ENCODE results near the gene SLAIN1.
"Not testable (repeated sequence)": the region's sequence is repeated elsewhere in the genome, so short reads cannot be mapped to it uniquely, and the experiment has no call there.

Gene SLAIN1

GRCh38 chr13:77697217-77698103 is at the start of gene SLAIN1:
TSS of gene SLAIN1 (plus strand) at chr13:77697687. CDS start at chr13:77697914, 227 bp downstream.
- DNase-seq = peak; percentile 79

- no peak for DNase-seq
Observed at GRCh38 chr13:77650409-77650808, 47.1 kb upstream of the SLAIN1 start.

- no peak for DNase-seq
Observed at GRCh38 chr13:77653301-77653700, 44.2 kb upstream of the SLAIN1 start.

- not testable (repeated sequence) for DNase-seq
Observed at GRCh38 chr13:77660016-77660415, 37.5 kb upstream of the SLAIN1 start.

- no peak for DNase-seq
Observed at GRCh38 chr13:77660841-77661250, 36.6 kb upstream of the SLAIN1 start.

GRCh38 chr13:77662301-77662700 is 35.2 kb upstream of the SLAIN1 start:
- not testable (repeated sequence) for DNase-seq

- not testable (repeated sequence) for DNase-seq
Observed at GRCh38 chr13:77662831-77663230, 34.7 kb upstream of the SLAIN1 start.

GRCh38 chr13:77674852-77675251 is 22.6 kb upstream of the SLAIN1 start:
- DNase-seq = no peak

- DNase-seq = no peak
Observed at GRCh38 chr13:77678691-77679235, 18.7 kb upstream of the SLAIN1 start.

GRCh38 chr13:77687799-77688198 is 9.7 kb upstream of the SLAIN1 start:
- DNase-seq = no peak

- no peak for DNase-seq
Observed at GRCh38 chr13:77691871-77692270, 5.6 kb upstream of the SLAIN1 start.

GRCh38 chr13:77692746-77693448 is 4.6 kb upstream of the SLAIN1 start:
- DNase-seq = no peak

GRCh38 chr13:77693449-77693940 is 4.0 kb upstream of the SLAIN1 start:
- no peak for DNase-seq

- no peak for DNase-seq
Observed at GRCh38 chr13:77696006-77696878, 1.2 kb upstream of the SLAIN1 start.

GRCh38 chr13:77696879-77697216 is 639 bp upstream of the SLAIN1 start:
- DNase-seq = no peak

- DNase-seq = peak; percentile 24
Observed at GRCh38 chr13:77698201-77699058, 943 bp downstream of the SLAIN1 start.

GRCh38 chr13:77699059-77699680 is 1.7 kb downstream of the SLAIN1 start:
- no peak for DNase-seq

GRCh38 chr13:77701305-77701704 is 3.8 kb downstream of the SLAIN1 start:
- no peak for DNase-seq

GRCh38 chr13:77702366-77702765 is 4.9 kb downstream of the SLAIN1 start:
- DNase-seq = no peak

- no peak for DNase-seq
Observed at GRCh38 chr13:77703408-77703807, 5.9 kb downstream of the SLAIN1 start.

- no peak for DNase-seq
Observed at GRCh38 chr13:77714119-77714755, 16.8 kb downstream of the SLAIN1 start.
